Measurements from ENCODE around the gene CAST.

CAST gene

DNA sequence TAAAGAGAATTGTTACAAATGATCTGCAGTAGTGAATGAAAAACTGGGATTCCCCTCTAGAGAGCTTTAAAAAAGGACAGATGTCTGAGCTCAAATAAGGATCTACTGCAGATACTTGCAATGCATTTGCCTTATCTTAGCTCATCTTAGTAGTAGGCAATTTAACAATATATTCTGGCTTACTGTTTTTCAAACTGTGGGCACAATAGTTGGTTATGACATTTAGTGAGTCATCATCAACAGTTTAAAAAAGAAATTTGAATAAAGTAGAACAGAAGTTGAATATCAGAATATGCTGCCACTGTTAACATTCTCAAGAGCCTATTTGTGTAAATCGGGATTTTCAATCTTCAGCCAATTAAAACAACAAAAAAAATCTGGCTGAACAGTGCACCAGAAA, 6.7 kb upstream of the CAST start:
- Histone ChIP-seq H3K36me3 (ENCODE audit: control insufficient read depth, insufficient read depth, low read length) (no peaks in the 10 kb centered on the region), H3K27ac (ENCODE audit: low read depth, low read length, severe bottlenecking) (no peak overlapping the region), H3K9me3 (ENCODE audit: control insufficient read depth, low read length) (no peaks in the 10 kb centered on the region), H3K4me1 (ENCODE audit: control insufficient read depth, insufficient read depth, low read length, poor library complexity, severe bottlenecking) (peaks cover 7% of the 10 kb centered on the region), H3K4me3 (ENCODE audit: extremely low read depth, insufficient read depth, low read length, poor library complexity, severe bottlenecking) (no peak overlapping the region)
- 100% methylated on average over 1 of the region's 1 CpG; no CpG with 5 or more reads in 1 of the 2 experiments for WGBS, 2 experiments (ENCODE audit: insufficient coverage in 2 of 2)

DNA sequence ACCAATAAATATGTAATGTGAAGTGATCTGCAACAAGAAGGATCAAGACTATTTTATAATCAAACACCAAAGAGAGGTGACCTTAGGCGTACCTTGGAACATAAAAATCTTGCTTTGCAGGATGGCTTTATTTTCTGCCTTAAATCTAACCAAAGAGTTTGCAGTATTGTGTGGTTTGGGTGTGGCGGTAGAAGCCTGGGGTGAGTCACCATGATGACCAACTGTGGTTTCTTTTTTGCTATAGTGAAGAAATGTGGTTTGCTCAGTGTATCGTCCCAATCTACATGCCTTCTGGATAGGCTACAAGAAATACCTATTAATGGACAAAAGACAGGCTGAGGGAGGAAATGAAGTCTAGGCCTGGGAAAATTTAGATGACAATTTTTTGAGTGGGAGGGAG, 5.1 kb upstream of the CAST start:
- Histone ChIP-seq H3K27ac (ENCODE audit: low read depth, low read length, severe bottlenecking) (no peak overlapping the region), H3K36me3 (ENCODE audit: control insufficient read depth, insufficient read depth, low read length) (no peaks in the 10 kb centered on the region), H3K9me3 (ENCODE audit: control insufficient read depth, low read length) (no peaks in the 10 kb centered on the region), H3K4me3 (ENCODE audit: extremely low read depth, insufficient read depth, low read length, poor library complexity, severe bottlenecking) (no peak overlapping the region), H3K4me1 (ENCODE audit: control insufficient read depth, insufficient read depth, low read length, poor library complexity, severe bottlenecking) (peaks cover 13% of the 10 kb centered on the region)
- WGBS, 2 experiments (ENCODE audit: insufficient coverage in 2 of 2) = 100% methylated on average over 1 of the region's 3 CpGs; no CpG with 5 or more reads in 1 of the 2 experiments

DNA sequence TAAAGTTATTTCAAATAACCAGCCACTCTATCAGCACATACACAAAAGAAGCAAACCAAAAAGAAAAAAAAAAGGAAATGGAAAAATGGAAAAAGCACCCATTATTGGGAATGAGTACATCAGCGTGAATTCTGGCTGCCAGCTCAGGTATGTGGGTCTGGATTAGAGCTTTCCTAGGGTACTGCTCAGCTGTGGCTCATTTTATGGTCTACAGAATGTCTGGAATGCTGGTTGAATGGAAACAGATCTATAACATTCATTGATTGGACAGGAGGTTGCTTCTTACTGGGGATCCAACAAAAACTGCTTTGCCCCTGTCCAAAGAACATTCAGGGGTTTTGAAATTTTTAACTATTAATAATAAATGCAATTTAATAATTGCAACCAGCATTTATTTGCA, 3.9 kb upstream of the CAST start:
- H3K4me3 ChIP-seq (ENCODE audit: extremely low read depth, insufficient read depth, low read length, poor library complexity, severe bottlenecking) = no peak overlapping the region
- H3K9me3 ChIP-seq (ENCODE audit: control insufficient read depth, low read length) = no peaks in the 10 kb centered on the region
- WGBS, 2 experiments (ENCODE audit: insufficient coverage in 2 of 2) = 64 to 73% methylated on average over 1 of the region's 1 CpG
- peaks cover 13% of the 10 kb centered on the region for H3K4me1 ChIP-seq (ENCODE audit: control insufficient read depth, insufficient read depth, low read length, poor library complexity, severe bottlenecking)
- H3K27ac ChIP-seq (ENCODE audit: low read depth, low read length, severe bottlenecking) = peak overlapping the region; percentile 7
- H3K36me3 ChIP-seq (ENCODE audit: control insufficient read depth, insufficient read depth, low read length) = no peaks in the 10 kb centered on the region

DNA sequence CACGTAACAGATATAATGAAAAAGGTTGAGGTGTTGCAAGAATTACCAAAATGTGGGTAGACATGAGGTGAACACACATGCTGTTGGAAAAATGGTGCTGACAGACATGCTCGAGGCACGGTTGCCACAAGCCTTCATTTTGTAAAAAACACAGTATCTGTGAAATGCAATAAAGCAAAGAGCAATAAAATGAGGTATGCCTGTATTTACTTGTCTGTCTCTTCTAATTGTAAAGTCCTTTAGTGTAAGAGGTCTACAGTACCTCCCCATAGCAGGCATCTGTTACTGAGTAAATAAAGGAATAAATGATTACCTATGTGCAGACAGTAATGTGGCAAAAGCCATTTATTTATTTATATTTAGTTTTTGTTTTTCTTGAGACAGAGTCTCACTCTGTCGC, 3.0 kb upstream of the CAST start:
- peaks cover 13% of the 10 kb centered on the region for H3K4me1 ChIP-seq (ENCODE audit: control insufficient read depth, insufficient read depth, low read length, poor library complexity, severe bottlenecking)
- H3K27ac ChIP-seq (ENCODE audit: low read depth, low read length, severe bottlenecking) = no peak overlapping the region
- no peaks in the 10 kb centered on the region for H3K9me3 ChIP-seq (ENCODE audit: control insufficient read depth, low read length)
- WGBS, 2 experiments (ENCODE audit: insufficient coverage in 2 of 2) = 87 to 92% methylated on average over 2 to 4 of the region's 4 CpGs
- no peak overlapping the region for H3K4me3 ChIP-seq (ENCODE audit: extremely low read depth, insufficient read depth, low read length, poor library complexity, severe bottlenecking)
- no peaks in the 10 kb centered on the region for H3K36me3 ChIP-seq (ENCODE audit: control insufficient read depth, insufficient read depth, low read length)

DNA sequence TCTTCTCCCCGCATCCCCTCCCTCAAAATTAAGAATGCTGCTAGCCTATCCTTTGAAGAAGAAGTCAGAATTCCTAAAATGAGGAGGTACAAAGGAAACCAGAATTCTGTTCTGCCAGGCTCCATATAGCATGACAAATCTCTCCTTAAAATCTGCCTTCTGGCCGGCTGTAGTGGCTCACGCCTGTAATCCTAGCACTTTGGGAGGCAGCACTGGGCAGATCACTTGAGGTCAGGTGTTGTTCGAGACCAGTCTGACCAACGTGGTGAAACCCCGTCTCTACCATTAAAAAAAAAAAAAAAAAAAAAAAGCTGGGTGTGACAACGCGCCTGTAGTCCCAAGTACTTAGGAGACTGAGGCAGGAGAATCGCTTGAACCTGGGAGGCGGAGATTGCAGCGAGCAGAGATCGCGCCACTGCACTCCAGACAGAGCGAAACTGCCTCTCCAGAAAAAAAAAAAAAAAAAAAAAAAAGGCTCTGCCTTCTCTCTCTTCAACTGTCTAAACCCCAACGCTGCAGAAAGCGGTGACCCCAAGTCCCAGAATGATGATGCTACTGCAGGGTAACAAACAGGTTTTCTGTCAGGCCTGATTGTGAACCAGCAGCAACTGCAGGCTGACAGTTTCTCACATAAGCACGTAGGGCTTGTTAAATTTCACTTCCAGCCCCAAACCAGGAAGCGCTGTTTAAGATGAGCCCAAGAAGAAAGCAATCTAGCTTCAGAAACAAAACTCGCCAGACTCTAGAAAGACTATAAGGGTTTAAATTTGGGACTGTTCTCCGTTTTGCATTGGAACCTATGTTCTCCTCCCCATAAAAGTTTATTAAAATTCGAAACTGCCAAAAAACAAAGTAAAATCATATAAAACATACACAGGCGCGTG, 963 bp upstream of the CAST start:
- H3K4me3 ChIP-seq (ENCODE audit: extremely low read depth, insufficient read depth, low read length, poor library complexity, severe bottlenecking) = peak overlapping the region; percentile 74

DNA sequence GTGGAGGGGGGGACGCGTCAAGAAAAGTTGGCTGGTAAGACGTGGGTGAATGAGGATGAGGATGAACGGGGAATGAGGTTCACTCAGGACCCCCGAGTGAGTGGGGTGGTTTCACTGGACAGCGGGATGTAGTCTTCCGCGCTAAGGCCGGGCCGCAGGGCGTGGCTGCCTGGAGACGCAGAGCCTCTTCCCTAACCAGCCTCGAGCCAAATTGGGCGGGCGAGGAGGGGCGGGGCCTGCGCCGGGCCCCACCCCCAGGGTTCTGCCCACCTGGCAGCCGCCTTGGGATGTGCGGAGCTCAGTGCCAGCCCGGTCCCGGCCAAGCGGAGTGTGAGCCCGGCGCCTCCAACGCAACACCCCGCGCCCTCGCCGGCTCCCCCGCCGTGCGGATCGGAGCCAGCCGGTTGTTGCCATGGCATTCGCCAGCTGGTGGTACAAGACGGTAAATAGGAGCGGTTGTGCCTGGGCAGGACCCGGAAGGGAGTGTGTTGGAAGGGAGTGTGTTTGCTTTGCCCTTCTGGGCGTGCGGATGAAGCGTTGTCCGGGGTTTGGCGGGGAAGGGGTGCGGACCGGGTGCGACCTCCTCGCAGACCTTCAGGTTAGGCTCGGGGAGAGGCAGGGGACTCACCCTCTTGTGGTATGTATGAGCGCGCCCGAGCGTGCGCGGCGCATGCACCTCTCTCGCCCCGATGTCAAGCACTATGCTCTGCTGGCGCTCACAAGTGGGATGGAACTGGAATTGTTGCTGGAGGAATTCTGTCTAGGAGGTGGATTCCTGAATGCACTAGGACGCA, 746 bp downstream of the CAST start:
- H3K9me3 ChIP-seq (ENCODE audit: control insufficient read depth, low read length) = no peaks in the 10 kb centered on the region

More for the DNA sequence above, 963 bp upstream of the CAST start:
- Histone ChIP-seq H3K9me3 (ENCODE audit: control insufficient read depth, low read length) (no peaks in the 10 kb centered on the region), H3K27ac (ENCODE audit: low read depth, low read length, severe bottlenecking) (peak overlapping the region; percentile 57), H3K4me1 (ENCODE audit: control insufficient read depth, insufficient read depth, low read length, poor library complexity, severe bottlenecking) (peaks cover 13% of the 10 kb centered on the region), H3K36me3 (ENCODE audit: control insufficient read depth, insufficient read depth, low read length) (no peaks in the 10 kb centered on the region)
- 7 to 10% methylated on average over 12 to 15 of the region's 23 CpGs for WGBS, 2 experiments (ENCODE audit: insufficient coverage in 2 of 2)

DNA sequence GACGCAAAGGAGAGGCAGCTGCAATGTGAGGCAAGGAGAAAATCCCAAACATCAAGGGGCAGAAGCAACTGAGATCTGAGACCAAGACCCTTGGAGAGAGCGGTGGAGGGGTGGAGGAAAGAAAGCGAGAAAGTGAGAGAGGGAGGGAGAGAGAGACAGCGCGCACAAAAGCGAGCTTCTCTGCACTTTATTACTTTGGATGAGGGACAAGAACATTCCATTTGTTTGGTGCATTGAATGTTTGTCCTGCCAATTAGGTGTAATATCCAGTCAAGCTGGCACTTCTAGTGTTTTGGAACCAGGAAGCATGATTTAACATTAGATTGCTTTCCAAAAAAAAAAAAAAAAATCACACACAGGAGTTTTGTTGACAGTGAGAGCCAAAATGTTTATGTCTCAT, 1.4 kb downstream of the CAST start:
- Histone ChIP-seq H3K4me3 (ENCODE audit: extremely low read depth, insufficient read depth, low read length, poor library complexity, severe bottlenecking) (peak overlapping the region; percentile 74), H3K36me3 (ENCODE audit: control insufficient read depth, insufficient read depth, low read length) (no peaks in the 10 kb centered on the region), H3K27ac (ENCODE audit: low read depth, low read length, severe bottlenecking) (no peak overlapping the region), H3K9me3 (ENCODE audit: control insufficient read depth, low read length) (no peaks in the 10 kb centered on the region), H3K4me1 (ENCODE audit: control insufficient read depth, insufficient read depth, low read length, poor library complexity, severe bottlenecking) (peaks cover 8% of the 10 kb centered on the region)
- WGBS, 2 experiments (ENCODE audit: insufficient coverage in 2 of 2) = 0 to 14% methylated on average over 3 to 5 of the region's 6 CpGs

More for the DNA sequence above, 746 bp downstream of the CAST start:
- WGBS, 2 experiments (ENCODE audit: insufficient coverage in 2 of 2) = 1 to 2% methylated on average over 43 to 46 of the region's 60 CpGs
- Histone ChIP-seq H3K4me1 (ENCODE audit: control insufficient read depth, insufficient read depth, low read length, poor library complexity, severe bottlenecking) (peaks cover 12% of the 10 kb centered on the region), H3K27ac (ENCODE audit: low read depth, low read length, severe bottlenecking) (no peak overlapping the region), H3K4me3 (ENCODE audit: extremely low read depth, insufficient read depth, low read length, poor library complexity, severe bottlenecking) (peak overlapping the region; percentile 74), H3K36me3 (ENCODE audit: control insufficient read depth, insufficient read depth, low read length) (no peaks in the 10 kb centered on the region)

DNA sequence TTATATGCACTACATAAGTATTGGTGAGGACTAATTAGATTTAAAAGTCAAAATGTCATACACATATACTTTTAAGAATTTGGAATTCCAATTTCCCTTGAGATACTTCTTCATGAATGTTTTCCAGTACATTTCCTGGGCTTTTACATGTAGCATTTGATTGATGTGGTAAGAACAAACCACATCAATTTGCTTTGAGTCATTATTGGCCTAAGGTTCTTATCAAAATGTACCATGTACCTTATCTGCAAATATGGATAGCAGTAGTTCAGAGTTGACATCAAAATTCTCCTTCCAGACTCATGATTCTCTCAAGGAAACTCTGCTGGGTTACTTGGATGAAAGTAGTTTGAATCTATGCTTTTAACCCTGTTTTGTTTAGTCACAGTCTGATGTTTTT, 2.5 kb downstream of the CAST start:
- peaks cover 8% of the 10 kb centered on the region for H3K4me1 ChIP-seq (ENCODE audit: control insufficient read depth, insufficient read depth, low read length, poor library complexity, severe bottlenecking)
- no peaks in the 10 kb centered on the region for H3K36me3 ChIP-seq (ENCODE audit: control insufficient read depth, insufficient read depth, low read length)
- no peak overlapping the region for H3K4me3 ChIP-seq (ENCODE audit: extremely low read depth, insufficient read depth, low read length, poor library complexity, severe bottlenecking)
- H3K9me3 ChIP-seq (ENCODE audit: control insufficient read depth, low read length) = no peaks in the 10 kb centered on the region
- no peak overlapping the region for H3K27ac ChIP-seq (ENCODE audit: low read depth, low read length, severe bottlenecking)

DNA sequence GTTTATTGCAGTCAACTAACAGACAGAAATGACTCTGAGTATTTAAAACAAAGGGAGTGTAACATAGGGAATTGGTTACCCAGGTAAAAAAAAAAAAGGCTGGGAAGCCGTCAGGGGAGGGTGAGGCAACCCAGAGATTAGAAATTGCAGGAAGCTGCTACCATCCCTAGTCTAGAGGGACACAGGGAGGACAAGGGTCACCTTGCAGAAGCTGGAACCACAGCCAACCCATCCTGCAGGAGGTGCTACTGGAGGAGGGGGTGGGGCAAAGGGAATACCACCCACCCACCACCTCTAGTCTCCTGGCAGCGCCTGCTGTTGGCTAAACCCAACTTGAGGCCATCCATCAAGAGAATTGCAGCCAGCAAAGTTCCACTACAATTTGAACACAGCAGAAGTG, 6.5 kb downstream of the CAST start:
- Histone ChIP-seq H3K27ac (ENCODE audit: low read depth, low read length, severe bottlenecking) (no peak overlapping the region), H3K36me3 (ENCODE audit: control insufficient read depth, insufficient read depth, low read length) (no peaks in the 10 kb centered on the region), H3K9me3 (ENCODE audit: control insufficient read depth, low read length) (no peaks in the 10 kb centered on the region), H3K4me1 (ENCODE audit: control insufficient read depth, insufficient read depth, low read length, poor library complexity, severe bottlenecking) (no peaks in the 10 kb centered on the region), H3K4me3 (ENCODE audit: extremely low read depth, insufficient read depth, low read length, poor library complexity, severe bottlenecking) (no peak overlapping the region)
- WGBS, 2 experiments (ENCODE audit: insufficient coverage in 2 of 2) = 60 to 61% methylated on average over 1 to 2 of the region's 2 CpGs

DNA sequence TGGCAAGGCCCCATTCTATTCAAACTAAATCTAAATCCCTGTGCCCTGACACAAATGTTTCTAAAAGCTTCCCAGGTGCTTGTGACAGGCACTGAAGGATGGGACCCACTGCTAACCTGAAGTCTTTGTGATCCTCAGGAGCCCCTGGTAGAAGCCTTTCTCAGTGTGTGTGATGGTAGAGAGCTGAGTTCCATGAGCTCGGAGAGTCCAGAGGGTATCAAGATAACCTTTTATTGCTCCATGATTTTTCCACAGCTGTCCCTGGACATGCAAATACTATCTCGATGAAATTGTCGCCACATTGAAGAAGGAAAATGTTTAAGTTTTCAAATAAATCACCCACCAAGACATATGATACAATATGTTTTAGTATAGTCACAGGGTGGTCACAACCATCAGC, 7.7 kb downstream of the CAST start:
- Histone ChIP-seq H3K4me3 (ENCODE audit: extremely low read depth, insufficient read depth, low read length, poor library complexity, severe bottlenecking) (no peak overlapping the region), H3K27ac (ENCODE audit: low read depth, low read length, severe bottlenecking) (no peak overlapping the region), H3K9me3 (ENCODE audit: control insufficient read depth, low read length) (no peaks in the 10 kb centered on the region), H3K4me1 (ENCODE audit: control insufficient read depth, insufficient read depth, low read length, poor library complexity, severe bottlenecking) (no peaks in the 10 kb centered on the region), H3K36me3 (ENCODE audit: control insufficient read depth, insufficient read depth, low read length) (no peaks in the 10 kb centered on the region)
- no CpG with 5 or more reads among the region's 3 CpGs for WGBS, 2 experiments (ENCODE audit: insufficient coverage in 2 of 2)

DNA sequence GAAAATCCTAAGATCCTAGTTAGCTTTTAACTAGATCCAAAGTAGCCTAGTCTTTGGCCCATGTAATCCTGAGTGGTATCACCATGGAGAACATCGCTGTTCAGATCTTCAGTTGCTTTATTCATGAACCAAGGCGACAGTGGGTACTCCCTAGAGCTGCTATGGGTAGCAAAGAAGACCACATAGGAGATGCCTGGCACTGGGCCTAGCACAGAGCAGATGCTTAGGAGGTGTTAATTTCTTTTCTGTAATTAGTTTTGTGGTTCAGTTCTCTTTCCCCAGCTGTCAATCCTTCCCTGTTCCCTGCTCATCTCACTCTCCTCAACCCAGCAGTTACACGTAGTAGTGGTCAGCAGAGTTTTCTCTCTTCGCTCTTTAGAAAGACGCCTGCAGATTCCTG, 9.3 kb downstream of the CAST start:
- H3K4me3 ChIP-seq (ENCODE audit: extremely low read depth, insufficient read depth, low read length, poor library complexity, severe bottlenecking) = no peak overlapping the region
- no peaks in the 10 kb centered on the region for H3K4me1 ChIP-seq (ENCODE audit: control insufficient read depth, insufficient read depth, low read length, poor library complexity, severe bottlenecking)
- no peaks in the 10 kb centered on the region for H3K9me3 ChIP-seq (ENCODE audit: control insufficient read depth, low read length)
- 88% methylated on average over 4 to 5 of the region's 5 CpGs for WGBS, 2 experiments (ENCODE audit: insufficient coverage in 2 of 2)
- no peaks in the 10 kb centered on the region for H3K36me3 ChIP-seq (ENCODE audit: control insufficient read depth, insufficient read depth, low read length)
- no peak overlapping the region for H3K27ac ChIP-seq (ENCODE audit: low read depth, low read length, severe bottlenecking)

Data from mesodermal cell (in vitro differentiated cells).